Common myeloid progenitor, CD34-positive (primary cell): Measurements from ENCODE around the gene SUSD1.
"Not testable (repeated sequence)": the region's sequence is repeated elsewhere in the genome, so short reads cannot be mapped to it uniquely, and the experiment has no call there.

Experiments used
- CTCF ChIA-PET: fragments of 350-600 bp; sonication (Branson Sonifier 250); formaldehyde crosslinking; loops from one replicate; lab custom pipeline; 2021; ENCODE audit warnings: antibody characterized with exemption; lab: Charles Lee
- POLR2A ChIA-PET: fragments of 350-600 bp; sonication (Branson Sonifier 250); formaldehyde crosslinking; loops from one replicate; lab custom pipeline; 2021; ENCODE audit warnings: antibody characterized with exemption; lab: Charles Lee
- DNase-seq, 3 donors: peaks; one replicate each; pipeline versions ENCODE4 v3.0.0 to v3.0.0-alpha.2; 2013
- H3K27ac ChIP-seq, 2 experiments: 1 replicate in 1 of 2; 2 replicates in 1 of 2; pipeline ENCODE4 v1.7.0; 2013; ENCODE audit warnings: inconsistent platforms in 2 of 2, low read length in 2 of 2, mild to moderate bottlenecking in 2 of 2, low read depth in 1 of 2, moderate library complexity in 1 of 2; ENCODE audit not compliant: severe bottlenecking in 2 of 2, insufficient read depth in 1 of 2, poor library complexity in 1 of 2
- H3K27me3 ChIP-seq, 5 experiments: replicated peaks in 2 of 5; 1 replicate in 3 of 5; 2 replicates in 2 of 5; pipeline versions ENCODE4 v1.6.1 to v1.7.0; 2013; ENCODE audit warnings: low read length in 4 of 5, mild to moderate bottlenecking in 2 of 5, moderate library complexity in 2 of 5, inconsistent platforms in 1 of 5; ENCODE audit not compliant: insufficient read depth in 5 of 5, control insufficient read depth in 4 of 5
- H3K36me3 ChIP-seq, 4 experiments: 1 replicate in 2 of 4; 2 replicates in 2 of 4; pipeline versions ENCODE4 v1.6.1 to v1.7.0; 2013; ENCODE audit warnings: low read length in 3 of 4, control low read depth in 1 of 4, mild to moderate bottlenecking in 1 of 4; ENCODE audit not compliant: control insufficient read depth in 4 of 4, insufficient read depth in 4 of 4
- H3K4me1 ChIP-seq, 4 experiments: 1 replicate in 3 of 4; 2 replicates in 1 of 4; pipeline versions ENCODE4 v1.6.1 to v1.7.1; 2013; ENCODE audit warnings: low read length in 3 of 4, mild to moderate bottlenecking in 3 of 4, control low read depth in 1 of 4, inconsistent platforms in 1 of 4, moderate library complexity in 1 of 4; ENCODE audit not compliant: control insufficient read depth in 4 of 4, insufficient read depth in 4 of 4; ENCODE audit errors: control extremely low read depth in 1 of 4
- H3K4me3 ChIP-seq, 7 experiments: 1 replicate in 4 of 7; 2 replicates in 3 of 7; pipeline versions ENCODE4 v1.5.1 to v1.7.0; 2013; ENCODE audit warnings: mild to moderate bottlenecking in 7 of 7, low read length in 6 of 7, moderate library complexity in 6 of 7, inconsistent platforms in 2 of 7, low read depth in 2 of 7, control low read depth in 1 of 7; ENCODE audit not compliant: insufficient read depth in 4 of 7, control insufficient read depth in 1 of 7; ENCODE audit errors: extremely low read depth in 1 of 7
- H3K9me3 ChIP-seq, 5 experiments: 1 replicate in 4 of 5; 2 replicates in 1 of 5; pipeline versions ENCODE4 v1.6.1 to v1.7.1; 2013; ENCODE audit warnings: low read length in 4 of 5, mild to moderate bottlenecking in 2 of 5, inconsistent platforms in 1 of 5, low read depth in 1 of 5, moderate library complexity in 1 of 5; ENCODE audit not compliant: control insufficient read depth in 4 of 5, insufficient read depth in 2 of 5; ENCODE audit errors: control extremely low read depth in 1 of 5
- WGBS: methylation state at CpG from one replicate; pipeline ENCODE4 v1.1.5; 2013; ENCODE audit not compliant: insufficient coverage; 5-methylcytosine and 5-hydroxymethylcytosine counted together

The SUSD1 gene

GRCh38 chr9:112200711-112201110, 25.6 kb upstream of the SUSD1 start:
- ChIA-PET CTCF (no interaction called here), POLR2A (no interaction called here)
- peaks cover 0 to 2% (median 0%) of the 10 kb centered on the region in 4 experiments for H3K36me3 ChIP-seq
- H3K27ac ChIP-seq = no peak overlapping the region
- no peak overlapping the region for H3K4me3 ChIP-seq
- no peak for DNase-seq
- no peaks in the 10 kb centered on the region for H3K27me3 ChIP-seq
- H3K4me1 ChIP-seq = no peaks in the 10 kb centered on the region
- WGBS = 100% methylated on average over 1 of the region's 5 CpGs
- peaks cover 0 to 5% (median 0%) of the 10 kb centered on the region in 5 experiments for H3K9me3 ChIP-seq

- POLR2A ChIA-PET = interaction anchor here (0.5 kb wide), 1 partner anchor 99 kb away, joined by 3 read pairs; no protein-coding TSS in a partner anchor
- Histone ChIP-seq H3K27ac (no peak overlapping the region), H3K4me1 (peaks cover 0 to 2% (median 0%) of the 10 kb centered on the region in 4 experiments), H3K36me3 (peaks cover 0 to 2% (median under 1%) of the 10 kb centered on the region in 4 experiments), H3K4me3 (no peak overlapping the region), H3K9me3 (no peaks in the 10 kb centered on the region), H3K27me3 (no peaks in the 10 kb centered on the region)
- WGBS = 97% methylated on average over 4 of the region's 4 CpGs
- CTCF ChIA-PET = interaction anchor here (1.4 kb wide), 1 partner anchor 10 kb away, joined by 3 read pairs; no protein-coding TSS in a partner anchor
- DNase-seq = peak in 1 of 3 donors; percentile 16
Observed at GRCh38 chr9:112198646-112199045, 23.5 kb upstream of the SUSD1 start.

GRCh38 chr9:112194969-112195431, 19.9 kb upstream of the SUSD1 start:
- peaks cover 0 to 2% (median 0%) of the 10 kb centered on the region in 4 experiments for H3K4me1 ChIP-seq

GRCh38 chr9:112193572-112194288, 18.6 kb upstream of the SUSD1 start:
- Histone ChIP-seq H3K27me3 (no peaks in the 10 kb centered on the region), H3K9me3 (no peaks in the 10 kb centered on the region), H3K4me1 (peaks cover 0 to 3% (median under 1%) of the 10 kb centered on the region in 4 experiments), H3K27ac (no peak overlapping the region), H3K4me3 (no peak overlapping the region), H3K36me3 (peaks cover 0 to 2% (median 0%) of the 10 kb centered on the region in 4 experiments)
- CTCF ChIA-PET = interaction anchor here (1.1 to 1.4 kb wide), 4 partner anchors 12 to 140 kb away, joined by 3 to 4 read pairs (median 4); partner anchors contain the start of gene PTBP3
- POLR2A ChIA-PET = interaction anchor here (0.6 to 0.8 kb wide), 2 partner anchors 79 to 1038 kb away, joined by 3 read pairs; no protein-coding TSS in a partner anchor
- no peak for DNase-seq
- 100% methylated on average over 4 of the region's 6 CpGs for WGBS

More at GRCh38 chr9:112194969-112195431, 19.9 kb upstream of the SUSD1 start:
- Histone ChIP-seq H3K9me3 (no peaks in the 10 kb centered on the region), H3K27ac (peak overlapping the region in 1 of 2 experiments; percentile 4), H3K4me3 (no peak overlapping the region), H3K27me3 (no peaks in the 10 kb centered on the region), H3K36me3 (peaks cover 0 to 2% (median 0%) of the 10 kb centered on the region in 4 experiments)
- DNase-seq = no peak
- ChIA-PET POLR2A (interaction anchor here (0.6 kb wide), 1 partner anchor 101 kb away, joined by 4 read pairs; no protein-coding TSS in a partner anchor), CTCF (interaction anchor here (0.8 to 1.4 kb wide), 4 partner anchors 11 to 33 kb away, joined by 3 to 4 read pairs (median 4); no protein-coding TSS in a partner anchor)
- WGBS = 95% methylated on average over 4 of the region's 4 CpGs

GRCh38 chr9:112190320-112190719, 15.2 kb upstream of the SUSD1 start:
- H3K9me3 ChIP-seq, H3K27me3 ChIP-seq, H3K27ac ChIP-seq, H3K4me3 ChIP-seq, CTCF ChIA-PET, DNase-seq, H3K36me3 ChIP-seq, H3K4me1 ChIP-seq, POLR2A ChIA-PET: not testable (repeated sequence)
- WGBS = no CpG with 5 or more reads among the region's 1 CpG

GRCh38 chr9:112188884-112189283, 13.8 kb upstream of the SUSD1 start:
- Histone ChIP-seq H3K36me3 (no peaks in the 10 kb centered on the region), H3K4me3 (no peak overlapping the region), H3K27ac (no peak overlapping the region), H3K9me3 (no peaks in the 10 kb centered on the region), H3K4me1 (peaks cover 0 to 3% (median 0%) of the 10 kb centered on the region in 4 experiments), H3K27me3 (no peaks in the 10 kb centered on the region)
- ChIA-PET CTCF (interaction anchor here (1.2 kb wide), 1 partner anchor 9 kb away, joined by 3 read pairs; no protein-coding TSS in a partner anchor), POLR2A (no interaction called here)
- WGBS = 67% methylated on average over 1 of the region's 1 CpG
- DNase-seq = no peak
